GM12878 (cell line): Measurements from ENCODE around the gene TEX36. TPM values are rescaled to one million over a fixed set of nuclear protein-coding genes. Genes with fewer than 3 reads are reported as not detected.

ENCODE experiments used
- ATAC-seq: fragments of 200-7000 bp; cut with Tn5 transposase; 3 replicates; pipeline ENCODE4 v1.9.1; 2020; ENCODE audit warnings: mild to moderate bottlenecking, moderate library complexity
- BruUV-seq: library from RNA; stranded (reverse); fragments of 400-500 nt; replicated peaks from 2 replicates; lab custom pipeline; 2021; lab: Mats Ljungman, UMichigan
- CTCF ChIA-PET: fragments of 300-600 bp; sonication (Branson Sonifier 250); formaldehyde crosslinking; extraction: SDS; loops from one replicate; lab custom pipeline; 2021; ENCODE audit warnings: inconsistent platforms; lab: Yijun Ruan, JAX
- POLR2A ChIA-PET: fragments of 350-600 bp; formaldehyde crosslinking; extraction: SDS; loops from one replicate; lab custom pipeline; 2021; ENCODE audit warnings: inconsistent platforms; lab: Charles Lee
- RAD21 ChIA-PET: fragments of 300-600 bp; sonication (Branson Sonifier 250); formaldehyde crosslinking; loops from one replicate; lab custom pipeline; 2023; ENCODE audit warnings: antibody characterized with exemption; ENCODE audit not compliant: unreplicated experiment; lab: Charles Lee
- SMC1A ChIA-PET: fragments of 300-600 bp; sonication (Branson Sonifier 250); formaldehyde crosslinking; loops from one replicate; lab custom pipeline; 2023; ENCODE audit not compliant: unreplicated experiment, uncharacterized antibody; lab: Charles Lee
- DNase-seq: peaks from one replicate; pipeline ENCODE4 v3.0.0-alpha.2; 2011; ENCODE audit warnings: low read depth, low spot score
- FAIRE-seq: peaks from 3 replicates; lab custom pipeline; 2011; peaks lifted over from hg19 to GRCh38; lab: Jason Lieb, UNC
- H2AFZ ChIP-seq: 2 replicates; pipeline ENCODE4 v1.6.0; 2011; ENCODE audit warnings: low read depth, low read length, control low read depth; ENCODE audit not compliant: control insufficient read depth
- H3K27ac ChIP-seq: 2 replicates; pipeline ENCODE4 v1.5.1; 2011; ENCODE audit warnings: control low read depth; ENCODE audit not compliant: control insufficient read depth, insufficient read depth
- H3K27me3 ChIP-seq, 2 experiments: replicated peaks in 1 of 2; 2 replicates each; pipeline versions ENCODE4 v1.6.0 to v1.6.1; 2011; ENCODE audit warnings: low read length in 1 of 2; ENCODE audit not compliant: control insufficient read depth in 2 of 2, insufficient read depth in 2 of 2
- H3K36me3 ChIP-seq, 2 experiments: 2 replicates each; pipeline ENCODE4 v1.5.1; 2011; ENCODE audit warnings: low read length in 1 of 2; ENCODE audit not compliant: control insufficient read depth in 2 of 2, insufficient read depth in 2 of 2
- H3K4me1 ChIP-seq: 2 replicates; pipeline ENCODE4 v1.6.1; 2011; ENCODE audit warnings: mild to moderate bottlenecking, low read length, moderate library complexity, mixed read lengths; ENCODE audit not compliant: control insufficient read depth, insufficient read depth
- H3K4me2 ChIP-seq: 2 replicates; pipeline ENCODE4 v1.6.0; 2011; ENCODE audit warnings: control low read depth; ENCODE audit not compliant: control insufficient read depth, insufficient read depth
- H3K4me3 ChIP-seq: fragments of 200-600 bp; sonication (generic); 2 replicates; pipeline ENCODE4 v1.5.1; 2016
- H3K79me2 ChIP-seq: 2 replicates; pipeline ENCODE4 v1.6.0; 2011; ENCODE audit warnings: low read length; ENCODE audit not compliant: control insufficient read depth, insufficient read depth
- H3K9ac ChIP-seq: 2 replicates; pipeline ENCODE4 v1.8.0; 2011; ENCODE audit warnings: low read length, control low read depth, mixed read lengths; ENCODE audit not compliant: control insufficient read depth, insufficient read depth
- H3K9me3 ChIP-seq: replicated peaks from 3 replicates; pipeline ENCODE4 v1.5.1; 2011; ENCODE audit warnings: mild to moderate bottlenecking, low read length; ENCODE audit not compliant: control insufficient read depth, insufficient read depth
- H4K20me1 ChIP-seq: 2 replicates; pipeline ENCODE4 v1.6.0; 2011; ENCODE audit not compliant: control insufficient read depth, insufficient read depth
- ASH2L ChIP-seq: fragments of 300-600, 200-600 bp; sonication (generic); IDR thresholded peaks from 2 replicates; pipeline ENCODE4 v1.6.1; 2017; ENCODE audit warnings: low read depth, mild to moderate bottlenecking, borderline replicate concordance
- BACH1 ChIP-seq: fragments of 450-650 bp; IDR thresholded peaks from 2 replicates; pipeline ENCODE4 v1.6.1; 2017; ENCODE audit warnings: mild to moderate bottlenecking, borderline replicate concordance
- BRCA1 ChIP-seq: IDR thresholded peaks from 2 replicates; pipeline ENCODE4 v1.6.1; 2011; ENCODE audit warnings: low read depth, low read length, improper control_type of control experiment
- NFXL1 ChIP-seq: fragments of 450-650 bp; IDR thresholded peaks from 2 replicates; pipeline ENCODE4 v1.6.1; 2017; ENCODE audit warnings: antibody characterized with exemption, mild to moderate bottlenecking, borderline replicate concordance
- NFYA ChIP-seq: IDR thresholded peaks from 2 replicates; pipeline ENCODE4 v1.6.1; 2011; ENCODE audit warnings: low read depth, mild to moderate bottlenecking, low read length, improper control_type of control experiment, borderline replicate concordance
- SIN3A ChIP-seq: IDR thresholded peaks from 2 replicates; pipeline ENCODE4 v1.6.1; 2012; ENCODE audit warnings: low read depth, low read length, improper control_type of control experiment
- SREBF2 ChIP-seq: IDR thresholded peaks from 2 replicates; pipeline ENCODE4 v1.6.1; 2012; ENCODE audit warnings: mild to moderate bottlenecking, low read length
- STAT1 ChIP-seq: fragments of 450-650 bp; conservative IDR thresholded peaks from 2 replicates; pipeline ENCODE4 v1.6.1; 2014; ENCODE audit warnings: antibody characterized with exemption, mild to moderate bottlenecking
- TCF12 ChIP-seq: IDR thresholded peaks from 2 replicates; pipeline ENCODE4 v1.6.1; 2011; ENCODE audit warnings: low read depth, mild to moderate bottlenecking, low read length
- ZSCAN29 ChIP-seq: fragments of 450-650 bp; IDR thresholded peaks from 2 replicates; pipeline ENCODE4 v1.6.1; 2017; ENCODE audit warnings: mild to moderate bottlenecking, moderate library complexity
- WGBS: methylation state at CpG from one replicate; pipeline ENCODE4 v1.1.6; 2016; ENCODE audit warnings: low lambda C conversion rate; ENCODE audit not compliant: insufficient replicate concordance, insufficient coverage; ENCODE audit errors: missing lambda C conversion rate; 5-methylcytosine and 5-hydroxymethylcytosine counted together
- in situ Hi-C: fragments of 300-500 bp; cut with MboI; formaldehyde crosslinking; loops from 9 replicates; pipeline ENCODE4 v1.14.3; 2018; ENCODE audit warnings: mixed read lengths
- intact Hi-C: fragments of 100-400 bp; cut with micrococcal nuclease; formaldehyde crosslinking; loops from one replicate; pipeline ENCODE4 v1.14.2; 2022; ENCODE audit not compliant: unreplicated experiment
- polyA plus RNA-seq, 11 experiments: library from polyadenylated mRNA; depleted of rRNA in 4 of 11; unstranded in 6 of 11; stranded (reverse) in 5 of 11; fragments of >200 nt; fragmentation: Nextera tagmentation in 4 of 11; fragmentation: Illumina TruSeq in 1 of 11; extraction: Ambion mirVana in 4 of 11; extraction: Trizol in 1 of 11; gene quantifications; 1 replicate in 1 of 11; 2 replicates in 10 of 11; pipeline versions ENCODE4 v1.2.1 to v1.2.3, GENCODE V29; 2011 to 2016; ENCODE audit warnings: inconsistent platforms in 2 of 11, missing spikeins in 2 of 11, low read depth in 1 of 11
- total RNA-seq, 4 experiments: library from RNA; depleted of rRNA in 3 of 4; stranded (reverse); fragments of >200 nt in 3 of 4; fragmentation: Illumina TruSeq in 1 of 4; extraction: Trizol in 1 of 4; gene quantifications; 2 replicates each; pipeline versions ENCODE4 v1.2.1 to v1.2.3, GENCODE V29; 2013 to 2021
- TF ChIP-seq, protein P1 (sequence below): IDR thresholded peaks from 2 replicates; pipeline ENCODE4 v1.6.1; 2011; ENCODE audit warnings: borderline replicate concordance, low read depth, mild to moderate bottlenecking, moderate library complexity, low read length; ENCODE audit not compliant: insufficient read depth, poor library complexity, severe bottlenecking
- TF ChIP-seq, protein P2 (sequence below): IDR thresholded peaks from 2 replicates; pipeline ENCODE4 v1.6.1; 2011; ENCODE audit warnings: borderline replicate concordance, low read depth, mild to moderate bottlenecking, moderate library complexity, mixed read lengths, low read length; ENCODE audit not compliant: insufficient read depth; ENCODE audit errors: extremely low read length

The TEX36 gene
- total and polyA plus RNA-seq, 10 of the 15 experiments (the other 5 are each of a cell fraction or from before 2014, with no cell fraction given), result not detected

DNA sequence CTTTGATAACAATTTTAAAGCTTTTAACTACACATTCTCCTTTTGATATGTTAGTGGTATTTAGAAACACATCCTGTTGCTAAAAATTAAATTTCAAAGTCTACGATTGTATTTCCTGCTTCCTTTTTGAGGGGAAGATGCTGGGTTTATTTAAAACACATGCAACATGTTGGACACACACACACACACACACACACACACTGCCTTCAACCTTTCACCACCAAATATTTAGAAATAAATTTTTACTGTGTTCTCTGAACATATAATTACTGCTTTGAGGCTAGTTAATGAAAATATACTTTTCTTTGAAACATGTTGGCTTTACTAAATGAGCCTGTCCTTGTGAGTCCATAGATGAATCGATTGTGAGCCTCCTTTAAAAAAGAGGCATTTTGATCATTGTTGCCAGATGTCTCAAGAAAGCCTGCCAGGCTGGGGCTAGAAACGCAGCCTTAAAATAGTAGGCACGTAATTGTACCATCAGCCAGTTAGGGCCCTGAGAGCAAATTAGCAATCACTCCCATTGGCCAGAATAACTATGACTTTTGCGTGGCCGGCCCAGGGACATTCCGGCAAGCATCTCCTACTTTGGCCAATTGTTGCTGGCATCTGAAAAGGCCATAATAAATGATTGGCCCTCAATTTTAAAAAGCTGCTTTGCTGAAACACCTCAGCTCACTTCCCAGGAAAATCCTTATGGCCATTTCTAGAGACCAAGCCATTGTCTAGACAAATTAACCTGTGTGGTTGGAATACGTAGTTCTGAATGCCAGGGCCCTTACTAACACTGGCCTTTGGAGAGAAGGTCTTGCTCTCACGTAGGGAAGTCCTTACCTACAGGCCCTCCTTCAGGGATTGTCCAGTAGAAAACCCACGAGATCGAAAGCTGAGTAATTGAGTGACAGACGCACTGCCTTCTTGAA is 9.9 kb upstream of the TEX36 start:
- Histone ChIP-seq H4K20me1 (no peaks in the 10 kb centered on the region), H3K4me1 (no peaks in the 10 kb centered on the region), H3K27ac (no peak overlapping the region), H3K27me3 (peaks cover 0 to 2% of the 10 kb centered on the region in 2 experiments; a peak in 1 of 4 replicates), H3K4me3 (no peak overlapping the region), H3K36me3 (no peaks in the 10 kb centered on the region), H3K9ac (no peak overlapping the region), H3K79me2 (no peaks in the 10 kb centered on the region), H2AFZ (no peak overlapping the region), H3K4me2 (no peak overlapping the region), H3K9me3 (no peaks in the 10 kb centered on the region)
- FAIRE-seq (no peak), ATAC-seq (no peak), DNase-seq (no peak)
- no peak for TF ChIP-seq NFXL1
- CTCF ChIA-PET, result interaction anchor here (1.2 kb wide), 1 partner anchor 15 kb away, joined by 3 read pairs; no protein-coding TSS in a partner anchor
- WGBS, result 46% methylated on average over 12 of the region's 12 CpGs
- intact Hi-C loops, result no loop called here
- SMC1A ChIA-PET, result no interaction called here
- POLR2A ChIA-PET, result no interaction called here
- in situ Hi-C loops, result no loop called here
- RAD21 ChIA-PET, result no interaction called here
- BruUV-seq, result no TSS peak

DNA sequence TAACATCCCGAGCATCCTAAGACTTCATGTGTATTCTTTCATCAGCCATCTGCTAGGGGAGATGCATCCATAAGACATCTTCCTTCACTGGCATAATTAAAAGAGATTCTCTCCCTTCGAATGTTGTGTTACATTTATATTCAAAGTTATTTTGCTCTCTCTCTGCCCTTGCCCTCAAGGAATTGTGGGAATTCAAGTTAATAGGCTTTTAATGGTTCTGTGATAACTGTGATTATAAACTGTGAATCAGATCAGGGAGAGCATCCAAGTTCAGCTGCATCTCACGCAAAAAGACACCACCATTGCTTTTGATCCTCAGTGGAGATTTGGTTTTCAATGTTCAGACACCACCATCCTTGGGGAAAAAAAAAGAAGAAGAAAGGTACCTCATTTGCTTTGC is 9.2 kb upstream of the TEX36 start:
- DNase-seq (no peak), ATAC-seq (no peak), FAIRE-seq (no peak)
- no peaks in the 10 kb centered on the region for H4K20me1 ChIP-seq
- ChIA-PET RAD21 (no interaction called here), CTCF (interaction anchor here (1.2 kb wide), 1 partner anchor 16 kb away, joined by 3 read pairs; no protein-coding TSS in a partner anchor), POLR2A (no interaction called here), SMC1A (no interaction called here)
- intact Hi-C loops (no loop called here), in situ Hi-C loops (no loop called here)
- H3K4me1 ChIP-seq, result no peaks in the 10 kb centered on the region
- no peak overlapping the region for H3K9ac ChIP-seq
- H3K27ac ChIP-seq, result no peak overlapping the region
- H3K9me3 ChIP-seq, result no peaks in the 10 kb centered on the region
- no peak overlapping the region for H3K4me3 ChIP-seq
- no peaks in the 10 kb centered on the region for H3K79me2 ChIP-seq
- no peak overlapping the region for H2AFZ ChIP-seq
- 0% methylated on average over 3 of the region's 3 CpGs for WGBS
- peaks cover 0 to 2% of the 10 kb centered on the region in 2 experiments; a peak in 1 of 4 replicates for H3K27me3 ChIP-seq
- no peaks in the 10 kb centered on the region for H3K36me3 ChIP-seq
- BruUV-seq, result no TSS peak
- H3K4me2 ChIP-seq, result no peak overlapping the region
- TF ChIP-seq STAT1 (no peak), NFYA (no peak), TCF12 (no peak), ZSCAN29 (no peak), NFXL1 (no peak), BACH1 (no peak), SREBF2 (no peak), SIN3A (no peak), BRCA1 (no peak), ASH2L (no peak)
- TF ChIP-seq, protein P1, sequence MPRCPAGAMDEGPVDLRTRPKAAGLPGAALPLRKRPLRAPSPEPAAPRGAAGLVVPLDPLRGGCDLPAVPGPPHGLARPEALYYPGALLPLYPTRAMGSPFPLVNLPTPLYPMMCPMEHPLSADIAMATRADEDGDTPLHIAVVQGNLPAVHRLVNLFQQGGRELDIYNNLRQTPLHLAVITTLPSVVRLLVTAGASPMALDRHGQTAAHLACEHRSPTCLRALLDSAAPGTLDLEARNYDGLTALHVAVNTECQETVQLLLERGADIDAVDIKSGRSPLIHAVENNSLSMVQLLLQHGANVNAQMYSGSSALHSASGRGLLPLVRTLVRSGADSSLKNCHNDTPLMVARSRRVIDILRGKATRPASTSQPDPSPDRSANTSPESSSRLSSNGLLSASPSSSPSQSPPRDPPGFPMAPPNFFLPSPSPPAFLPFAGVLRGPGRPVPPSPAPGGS, result no peak
- TF ChIP-seq, protein P2, sequence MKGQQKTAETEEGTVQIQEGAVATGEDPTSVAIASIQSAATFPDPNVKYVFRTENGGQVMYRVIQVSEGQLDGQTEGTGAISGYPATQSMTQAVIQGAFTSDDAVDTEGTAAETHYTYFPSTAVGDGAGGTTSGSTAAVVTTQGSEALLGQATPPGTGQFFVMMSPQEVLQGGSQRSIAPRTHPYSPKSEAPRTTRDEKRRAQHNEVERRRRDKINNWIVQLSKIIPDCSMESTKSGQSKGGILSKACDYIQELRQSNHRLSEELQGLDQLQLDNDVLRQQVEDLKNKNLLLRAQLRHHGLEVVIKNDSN, result no peak
